SK-N-SH (cell line): ENCODE measurements around the gene LCORL.

Experiments
- CTCF ChIP-seq: fragments of 200-600 bp; sonication (generic); IDR thresholded peaks from 2 replicates; pipeline ENCODE4 v1.6.1; 2017; ENCODE audit warnings: antibody characterized with exemption, mild to moderate bottlenecking, moderate library complexity
- EP300 ChIP-seq, 2 experiments: IDR thresholded peaks; 2 replicates each; pipeline versions ENCODE4 v1.4.0 to v1.6.1; 2012; ENCODE audit warnings: borderline replicate concordance in 1 of 2, low read depth in 1 of 2, low read length in 1 of 2
- MXI1 ChIP-seq: IDR thresholded peaks from 2 replicates; pipeline ENCODE4 v1.6.1; 2012; ENCODE audit warnings: mild to moderate bottlenecking, low read depth, low read length, improper control_type of control experiment
- RCOR1 ChIP-seq: fragments of 150-350 bp; IDR thresholded peaks from 2 replicates; pipeline ENCODE4 v1.6.1; 2017; ENCODE audit warnings: antibody characterized with exemption, low read length
- RXRA ChIP-seq: IDR thresholded peaks from 2 replicates; pipeline ENCODE4 v1.4.0; 2012; ENCODE audit warnings: low read depth, mild to moderate bottlenecking, borderline replicate concordance
- SIN3A ChIP-seq: IDR thresholded peaks from 2 replicates; pipeline ENCODE4 v1.6.1; 2012; ENCODE audit warnings: low read depth, mild to moderate bottlenecking, low read length, moderate library complexity, borderline replicate concordance
- SMC3 ChIP-seq: IDR thresholded peaks from 2 replicates; pipeline ENCODE4 v1.6.1; 2012; ENCODE audit warnings: low read depth, low read length, improper control_type of control experiment
- TF ChIP-seq, protein P1 (sequence below): IDR thresholded peaks from 2 replicates; pipeline ENCODE4 v1.4.0; 2012; ENCODE audit warnings: low read depth, borderline replicate concordance
- TF ChIP-seq, protein P2 (sequence below): fragments of 150-350 bp; IDR thresholded peaks from 2 replicates; pipeline ENCODE4 v1.6.1; 2016; ENCODE audit warnings: mild to moderate bottlenecking, low read depth, low read length

DNA sequence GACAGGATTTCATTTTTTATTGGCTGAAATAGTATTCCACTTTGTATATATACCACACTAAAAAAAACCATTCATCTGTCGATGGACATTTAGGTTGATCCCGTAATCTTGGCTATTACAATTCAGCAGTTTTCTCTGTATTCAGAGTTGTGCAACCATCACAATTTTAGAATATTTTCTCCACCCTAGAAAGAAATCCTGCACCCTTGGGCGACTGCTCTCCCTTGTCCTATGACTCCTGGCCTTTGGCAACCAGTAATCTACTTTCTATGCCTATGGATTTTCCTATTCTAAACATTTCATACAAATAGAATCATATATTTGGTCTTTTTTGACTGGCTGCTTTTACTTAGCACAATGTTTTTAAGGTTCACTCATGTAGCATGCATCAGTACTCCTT lies 126.1 kb downstream of the LCORL start:
- TF ChIP-seq, protein P1, sequence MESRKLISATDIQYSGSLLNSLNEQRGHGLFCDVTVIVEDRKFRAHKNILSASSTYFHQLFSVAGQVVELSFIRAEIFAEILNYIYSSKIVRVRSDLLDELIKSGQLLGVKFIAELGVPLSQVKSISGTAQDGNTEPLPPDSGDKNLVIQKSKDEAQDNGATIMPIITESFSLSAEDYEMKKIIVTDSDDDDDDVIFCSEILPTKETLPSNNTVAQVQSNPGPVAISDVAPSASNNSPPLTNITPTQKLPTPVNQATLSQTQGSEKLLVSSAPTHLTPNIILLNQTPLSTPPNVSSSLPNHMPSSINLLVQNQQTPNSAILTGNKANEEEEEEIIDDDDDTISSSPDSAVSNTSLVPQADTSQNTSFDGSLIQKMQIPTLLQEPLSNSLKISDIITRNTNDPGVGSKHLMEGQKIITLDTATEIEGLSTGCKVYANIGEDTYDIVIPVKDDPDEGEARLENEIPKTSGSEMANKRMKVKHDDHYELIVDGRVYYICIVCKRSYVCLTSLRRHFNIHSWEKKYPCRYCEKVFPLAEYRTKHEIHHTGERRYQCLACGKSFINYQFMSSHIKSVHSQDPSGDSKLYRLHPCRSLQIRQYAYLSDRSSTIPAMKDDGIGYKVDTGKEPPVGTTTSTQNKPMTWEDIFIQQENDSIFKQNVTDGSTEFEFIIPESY, result no peak
- TF ChIP-seq, protein P2, sequence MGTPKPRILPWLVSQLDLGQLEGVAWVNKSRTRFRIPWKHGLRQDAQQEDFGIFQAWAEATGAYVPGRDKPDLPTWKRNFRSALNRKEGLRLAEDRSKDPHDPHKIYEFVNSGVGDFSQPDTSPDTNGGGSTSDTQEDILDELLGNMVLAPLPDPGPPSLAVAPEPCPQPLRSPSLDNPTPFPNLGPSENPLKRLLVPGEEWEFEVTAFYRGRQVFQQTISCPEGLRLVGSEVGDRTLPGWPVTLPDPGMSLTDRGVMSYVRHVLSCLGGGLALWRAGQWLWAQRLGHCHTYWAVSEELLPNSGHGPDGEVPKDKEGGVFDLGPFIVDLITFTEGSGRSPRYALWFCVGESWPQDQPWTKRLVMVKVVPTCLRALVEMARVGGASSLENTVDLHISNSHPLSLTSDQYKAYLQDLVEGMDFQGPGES, result no peak
- TF ChIP-seq EP300 (IDR thresholded peaks at IDR 0.05; ENCODE audit: borderline replicate concordance in 1 of 2, low read depth in 1 of 2, low read length in 1 of 2), result no peak
- TF ChIP-seq SIN3A, result no peak
- no peak for TF ChIP-seq SMC3
- no peak for TF ChIP-seq CTCF
- TF ChIP-seq MXI1, result no peak
- no peak for TF ChIP-seq RCOR1
- TF ChIP-seq RXRA, result no peak
